ENCODE data around the gene ASCC3.

DNA sequence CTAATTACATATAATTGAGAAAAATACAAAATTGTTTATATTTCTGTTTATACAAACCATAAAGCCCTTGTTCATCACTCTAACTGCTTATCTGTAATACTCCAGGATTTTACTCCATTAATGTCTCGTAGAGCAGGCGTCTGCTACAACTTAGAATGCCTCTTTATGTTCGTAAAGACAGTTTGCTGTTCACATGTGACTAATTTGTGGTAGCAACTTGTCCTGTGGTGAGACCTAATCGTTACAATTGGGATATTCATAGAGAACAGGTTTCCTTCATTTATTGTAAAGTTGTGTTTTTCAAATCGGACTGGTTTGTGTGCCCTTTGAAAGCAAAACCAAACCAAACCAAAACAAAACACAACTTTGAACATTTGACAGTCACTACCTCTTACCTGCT, 149.7 kb downstream of the ASCC3 start:
- TF ChIP-seq, protein P1, sequence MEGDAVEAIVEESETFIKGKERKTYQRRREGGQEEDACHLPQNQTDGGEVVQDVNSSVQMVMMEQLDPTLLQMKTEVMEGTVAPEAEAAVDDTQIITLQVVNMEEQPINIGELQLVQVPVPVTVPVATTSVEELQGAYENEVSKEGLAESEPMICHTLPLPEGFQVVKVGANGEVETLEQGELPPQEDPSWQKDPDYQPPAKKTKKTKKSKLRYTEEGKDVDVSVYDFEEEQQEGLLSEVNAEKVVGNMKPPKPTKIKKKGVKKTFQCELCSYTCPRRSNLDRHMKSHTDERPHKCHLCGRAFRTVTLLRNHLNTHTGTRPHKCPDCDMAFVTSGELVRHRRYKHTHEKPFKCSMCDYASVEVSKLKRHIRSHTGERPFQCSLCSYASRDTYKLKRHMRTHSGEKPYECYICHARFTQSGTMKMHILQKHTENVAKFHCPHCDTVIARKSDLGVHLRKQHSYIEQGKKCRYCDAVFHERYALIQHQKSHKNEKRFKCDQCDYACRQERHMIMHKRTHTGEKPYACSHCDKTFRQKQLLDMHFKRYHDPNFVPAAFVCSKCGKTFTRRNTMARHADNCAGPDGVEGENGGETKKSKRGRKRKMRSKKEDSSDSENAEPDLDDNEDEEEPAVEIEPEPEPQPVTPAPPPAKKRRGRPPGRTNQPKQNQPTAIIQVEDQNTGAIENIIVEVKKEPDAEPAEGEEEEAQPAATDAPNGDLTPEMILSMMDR (IDR thresholded peaks at IDR 0.05): no peak
- TF ChIP-seq POLR2A (IDR thresholded peaks at IDR 0.05) (no peak), EP300 (IDR thresholded peaks at IDR 0.05) (no peak)

Measured in tibial nerve (tissue), 4 donors.